22Rv1 (cell line): ENCODE data around the gene CYP2W1.

Experiments used
- H3K27ac ChIP-seq: fragments of 450-650 bp; 2 replicates; pipeline ENCODE4 v1.5.1; 2017
- ZFX ChIP-seq: fragments of 450-650 bp; IDR thresholded peaks from 2 replicates; pipeline ENCODE4 v1.6.1; 2017; ENCODE audit warnings: antibody characterized with exemption, borderline replicate concordance
- TF ChIP-seq, protein P1 (sequence below): fragments of 450-650 bp; IDR thresholded peaks from 2 replicates; pipeline ENCODE4 v1.5.1; 2017; ENCODE audit warnings: mild to moderate bottlenecking

The CYP2W1 gene

GRCh38 chr7:946256-946996 lies 36.6 kb upstream of the CYP2W1 start:
- no peak overlapping the region for H3K27ac ChIP-seq

DNA sequence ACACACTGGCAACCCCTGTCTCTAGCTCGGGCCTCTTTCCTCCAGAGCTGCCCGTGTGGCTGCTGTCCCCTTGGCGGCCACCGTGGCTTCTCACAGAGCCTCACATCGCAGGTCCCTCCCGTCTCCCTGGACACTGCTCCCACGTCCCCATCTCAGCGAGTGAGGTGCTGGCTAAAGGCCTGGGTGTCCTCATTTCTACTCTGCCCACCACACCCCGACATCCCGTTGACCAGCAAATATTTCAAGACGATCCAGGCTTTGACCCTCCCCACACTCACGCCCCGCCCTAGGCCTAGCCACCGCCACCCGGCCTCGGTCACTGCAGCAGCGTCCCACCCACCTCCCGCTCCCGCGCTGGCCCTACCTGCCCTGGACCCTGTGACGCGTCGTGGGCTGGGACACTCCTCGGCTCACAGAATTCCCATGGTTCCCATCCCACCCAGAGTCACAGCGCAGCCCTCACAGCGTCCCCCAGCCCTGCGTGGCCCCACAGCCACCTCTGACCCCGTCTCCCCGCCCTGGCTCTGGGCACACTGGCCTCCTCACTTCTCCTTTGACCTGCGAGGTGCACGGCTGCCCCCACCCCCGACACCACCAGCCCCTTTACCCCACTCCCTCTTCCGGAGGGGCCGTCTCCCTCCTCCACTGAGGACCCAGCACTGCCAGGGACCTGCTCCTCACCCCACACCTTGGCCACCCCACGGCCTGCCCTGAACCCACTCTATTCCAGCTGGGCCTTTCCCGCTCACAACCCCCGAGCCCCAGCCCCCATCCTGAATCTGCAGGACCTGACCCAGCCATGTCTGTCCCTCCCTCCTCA lies 35.4 kb upstream of the CYP2W1 start:
- no peak for TF ChIP-seq ZFX
- TF ChIP-seq, protein P1, sequence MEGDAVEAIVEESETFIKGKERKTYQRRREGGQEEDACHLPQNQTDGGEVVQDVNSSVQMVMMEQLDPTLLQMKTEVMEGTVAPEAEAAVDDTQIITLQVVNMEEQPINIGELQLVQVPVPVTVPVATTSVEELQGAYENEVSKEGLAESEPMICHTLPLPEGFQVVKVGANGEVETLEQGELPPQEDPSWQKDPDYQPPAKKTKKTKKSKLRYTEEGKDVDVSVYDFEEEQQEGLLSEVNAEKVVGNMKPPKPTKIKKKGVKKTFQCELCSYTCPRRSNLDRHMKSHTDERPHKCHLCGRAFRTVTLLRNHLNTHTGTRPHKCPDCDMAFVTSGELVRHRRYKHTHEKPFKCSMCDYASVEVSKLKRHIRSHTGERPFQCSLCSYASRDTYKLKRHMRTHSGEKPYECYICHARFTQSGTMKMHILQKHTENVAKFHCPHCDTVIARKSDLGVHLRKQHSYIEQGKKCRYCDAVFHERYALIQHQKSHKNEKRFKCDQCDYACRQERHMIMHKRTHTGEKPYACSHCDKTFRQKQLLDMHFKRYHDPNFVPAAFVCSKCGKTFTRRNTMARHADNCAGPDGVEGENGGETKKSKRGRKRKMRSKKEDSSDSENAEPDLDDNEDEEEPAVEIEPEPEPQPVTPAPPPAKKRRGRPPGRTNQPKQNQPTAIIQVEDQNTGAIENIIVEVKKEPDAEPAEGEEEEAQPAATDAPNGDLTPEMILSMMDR = no peak
- H3K27ac ChIP-seq = no peak overlapping the region

More at GRCh38 chr7:946256-946996, 36.6 kb upstream of the CYP2W1 start:
- no peak for TF ChIP-seq ZFX
- TF ChIP-seq, protein P1 = no peak

- H3K27ac ChIP-seq = no peak overlapping the region
- TF ChIP-seq, protein P1 = no peak
- no peak for TF ChIP-seq ZFX
These were observed 33.7 kb upstream of the CYP2W1 start for GRCh38 chr7:949021-949934.

DNA sequence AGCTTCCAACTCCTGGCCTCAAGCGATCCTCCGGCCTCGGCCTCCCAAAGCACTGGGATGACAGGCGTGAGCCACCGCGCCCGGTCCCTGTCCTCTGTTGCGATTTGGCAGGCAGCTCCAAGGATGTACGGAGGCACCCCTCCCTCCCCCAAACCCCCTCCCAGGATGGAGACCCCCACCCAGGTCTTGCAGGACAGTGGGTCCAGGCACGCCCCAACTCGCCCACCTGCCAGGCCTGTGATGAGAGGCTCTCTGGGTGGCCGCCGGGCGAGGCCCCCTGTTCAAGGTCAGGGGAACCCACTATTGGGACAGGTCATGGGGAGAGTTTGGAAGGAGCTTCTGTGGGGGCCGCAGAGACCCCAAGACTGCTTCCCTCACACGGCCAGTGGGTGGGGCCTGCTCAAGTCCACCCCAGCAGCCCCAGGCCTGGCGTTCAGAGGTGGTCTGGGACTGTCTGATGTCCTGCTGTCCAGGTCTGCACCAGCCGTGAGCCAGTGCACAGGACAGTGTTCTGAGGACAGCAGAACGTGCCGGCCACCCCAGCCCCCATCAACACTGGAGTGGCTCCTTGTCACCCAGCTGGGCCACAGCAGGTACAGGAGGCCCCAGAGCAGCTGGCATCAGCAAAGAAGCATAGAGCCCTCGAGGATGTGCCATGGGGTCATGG lies 31.0 kb upstream of the CYP2W1 start:
- no peak overlapping the region for H3K27ac ChIP-seq
- TF ChIP-seq, protein P1 = no peak
- TF ChIP-seq ZFX = no peak

- no peak for TF ChIP-seq ZFX
- TF ChIP-seq, protein P1 = no peak
- no peak overlapping the region for H3K27ac ChIP-seq
These were observed 30.2 kb upstream of the CYP2W1 start for GRCh38 chr7:952548-953441.
